Fibroblast of lung (primary cell): ENCODE data around the gene WDR86. TPM values are rescaled to one million over a fixed set of nuclear protein-coding genes. Genes with fewer than 3 reads are reported as not detected.

Experiments
- DNase-seq, 2 donors: peaks; one replicate each; pipeline versions ENCODE4 v3.0.0 to v3.0.0-alpha.2; 2010; ENCODE audit warnings: low read depth in 2 of 2
- H2AFZ ChIP-seq: 2 replicates; pipeline ENCODE4 v1.5.1; 2012; ENCODE audit warnings: low read length, control low read depth, inconsistent platforms
- H3K27ac ChIP-seq: 2 replicates; pipeline ENCODE4 v1.5.1; 2011; ENCODE audit warnings: low read length, control low read depth; ENCODE audit not compliant: insufficient read depth
- H3K27me3 ChIP-seq: 2 replicates; pipeline ENCODE4 v1.5.1; 2011; ENCODE audit warnings: mild to moderate bottlenecking, low read length; ENCODE audit not compliant: control insufficient read depth, insufficient read depth
- H3K36me3 ChIP-seq: 2 replicates; pipeline ENCODE4 v1.5.1; 2011; ENCODE audit warnings: low read length; ENCODE audit not compliant: control insufficient read depth, insufficient read depth
- H3K4me1 ChIP-seq: 2 replicates; pipeline ENCODE4 v1.5.1; 2011; ENCODE audit warnings: low read length; ENCODE audit not compliant: control insufficient read depth, insufficient read depth; ENCODE audit errors: extremely low read depth
- H3K4me2 ChIP-seq: 2 replicates; pipeline ENCODE4 v1.5.1; 2011; ENCODE audit warnings: low read length, control low read depth; ENCODE audit not compliant: insufficient read depth; ENCODE audit errors: extremely low read depth
- H3K4me3 ChIP-seq, 4 experiments: fragments of 200-600 bp in 1 of 4; sonication (generic) in 1 of 4; replicated peaks in 1 of 4; 2 replicates each; pipeline ENCODE4 v1.5.1; 2011 to 2016; ENCODE audit warnings: low read length in 4 of 4, low read depth in 3 of 4, mild to moderate bottlenecking in 3 of 4, control low read depth in 2 of 4, inconsistent platforms in 1 of 4, mixed read lengths in 1 of 4; ENCODE audit not compliant: insufficient read depth in 1 of 4; ENCODE audit errors: control extremely low read depth in 1 of 4
- H3K79me2 ChIP-seq: 2 replicates; pipeline ENCODE4 v1.5.1; 2012; ENCODE audit warnings: mild to moderate bottlenecking, low read length, inconsistent platforms; ENCODE audit not compliant: control insufficient read depth, insufficient read depth
- H3K9ac ChIP-seq: 2 replicates; pipeline ENCODE4 v1.5.1; 2011; ENCODE audit warnings: mild to moderate bottlenecking, low read length, control low read depth; ENCODE audit not compliant: insufficient read depth
- H3K9me3 ChIP-seq: 2 replicates; pipeline ENCODE4 v1.5.1; 2012; ENCODE audit warnings: low read depth, low read length; ENCODE audit not compliant: control insufficient read depth, insufficient read depth
- H4K20me1 ChIP-seq: 2 replicates; pipeline ENCODE4 v1.5.1; 2011; ENCODE audit warnings: low read length; ENCODE audit not compliant: control insufficient read depth, insufficient read depth; ENCODE audit errors: extremely low read depth
- CTCF ChIP-seq, 2 donors: IDR thresholded peaks in 1 of 2; conservative IDR thresholded peaks in 1 of 2; 1 replicate in 1 of 2; 2 replicates in 1 of 2; pipeline ENCODE4 v1.5.1; 2011 to 2012; ENCODE audit warnings: low read length in 2 of 2, control low read depth in 1 of 2, inconsistent platforms in 1 of 2, low read depth in 1 of 2, mild to moderate bottlenecking in 1 of 2
- EZH2 ChIP-seq: IDR thresholded peaks from 2 replicates; pipeline ENCODE4 v1.5.1; 2012; ENCODE audit warnings: low read length, control low read depth, mild to moderate bottlenecking; ENCODE audit errors: missing control alignments
- polyA plus RNA-seq, 2 donors: library from polyadenylated mRNA; depleted of rRNA in 1 of 2; stranded (reverse) in 1 of 2; unstranded in 1 of 2; fragments of >200 nt; gene quantifications; 2 replicates each; pipeline ENCODE4 v1.2.1, GENCODE V29; 2011 to 2012; ENCODE audit warnings: missing spikeins in 1 of 2
- total RNA-seq: library from RNA; depleted of rRNA; stranded (reverse); fragments of >200 nt; gene quantifications from 2 replicates; pipeline ENCODE4 v1.2.1, GENCODE V29; 2014

Gene WDR86
- total and polyA plus RNA-seq, 2 donors (not counting 1 experiment from before 2014, with no cell fraction given): 0.33 TPM; not detected in 1

GRCh38 chr7:151426441-151426903, 16.6 kb upstream of the WDR86 start:
- peak; percentile 96 to 98 for DNase-seq
- Histone ChIP-seq H4K20me1 (no peaks in the 10 kb centered on the region), H3K4me2 (peak overlapping the region; percentile 10), H3K36me3 (no peaks in the 10 kb centered on the region), H3K79me2 (no peaks in the 10 kb centered on the region), H3K27me3 (no peaks in the 10 kb centered on the region), H3K4me3 (no peak overlapping the region), H2AFZ (no peak overlapping the region), H3K27ac (peak overlapping the region; percentile 37), H3K4me1 (peaks cover 17% of the 10 kb centered on the region), H3K9ac (no peak overlapping the region), H3K9me3 (no peaks in the 10 kb centered on the region)
- TF ChIP-seq CTCF (conservative IDR thresholded peaks at IDR 0.05 in 1 of 2, IDR thresholded peaks at IDR 0.05 in 1 of 2; ENCODE audit: low read depth in 1 of 2, low read length in 2 of 2): no peak
- no peak for TF ChIP-seq EZH2

GRCh38 chr7:151425670-151426440, 16.0 kb upstream of the WDR86 start:
- Histone ChIP-seq H3K79me2 (no peaks in the 10 kb centered on the region), H3K9ac (no peak overlapping the region), H3K4me1 (peaks cover 17% of the 10 kb centered on the region), H3K27me3 (no peaks in the 10 kb centered on the region), H2AFZ (no peak overlapping the region), H3K9me3 (no peaks in the 10 kb centered on the region), H3K4me2 (peak overlapping the region; percentile 10), H4K20me1 (no peaks in the 10 kb centered on the region), H3K36me3 (no peaks in the 10 kb centered on the region), H3K27ac (peak overlapping the region; percentile 37), H3K4me3 (no peak overlapping the region)
- peak; percentile 77 to 95 for DNase-seq
- no peak for TF ChIP-seq CTCF (conservative IDR thresholded peaks at IDR 0.05 in 1 of 2, IDR thresholded peaks at IDR 0.05 in 1 of 2; ENCODE audit: low read depth in 1 of 2, low read length in 2 of 2)
- TF ChIP-seq EZH2: no peak

- peak; percentile 45 to 70 for DNase-seq
- Histone ChIP-seq H3K4me3 (no peak overlapping the region), H3K9me3 (no peaks in the 10 kb centered on the region), H3K4me2 (no peak overlapping the region), H3K27ac (no peak overlapping the region), H3K4me1 (peaks cover 16% of the 10 kb centered on the region), H3K36me3 (no peaks in the 10 kb centered on the region), H2AFZ (no peak overlapping the region), H3K27me3 (peaks cover 2% of the 10 kb centered on the region), H3K9ac (no peak overlapping the region), H3K79me2 (no peaks in the 10 kb centered on the region), H4K20me1 (no peaks in the 10 kb centered on the region)
- TF ChIP-seq EZH2: no peak
- TF ChIP-seq CTCF (conservative IDR thresholded peaks at IDR 0.05 in 1 of 2, IDR thresholded peaks at IDR 0.05 in 1 of 2; ENCODE audit: low read depth in 1 of 2, low read length in 2 of 2): no peak
Measured at GRCh38 chr7:151424799-151425198, 15.0 kb upstream of the WDR86 start.
